IMR-90 (cell line): ENCODE data around the gene SRPK1. TPM values are rescaled to one million over a fixed set of nuclear protein-coding genes. Genes with fewer than 3 reads are reported as not detected.

Experiments
- ATAC-seq: fragments of 200-7000 bp; cut with Tn5 transposase; 2 replicates; pipeline ENCODE4 v1.9.1; 2020; ENCODE audit warnings: low read depth, mild to moderate bottlenecking, moderate library complexity
- BruUV-seq: library from RNA; stranded (reverse); fragments of 400-500 nt; replicated peaks from 2 replicates; lab custom pipeline; 2021; lab: Mats Ljungman, UMichigan
- CTCF ChIA-PET: fragments of 300-600 bp; formaldehyde crosslinking; extraction: SDS; loops from one replicate; lab custom pipeline; 2021; ENCODE audit warnings: antibody characterized with exemption; lab: Yijun Ruan, JAX
- POLR2A ChIA-PET: fragments of 300-600 bp; sonication (Branson Sonifier 250); formaldehyde crosslinking; loops from one replicate; lab custom pipeline; 2022; ENCODE audit warnings: antibody characterized with exemption; ENCODE audit not compliant: unreplicated experiment; lab: Charles Lee
- DNase-seq: peaks from one replicate; pipeline ENCODE4 v3.0.0; 2013
- H2AFZ ChIP-seq: replicated peaks from 2 replicates; pipeline ENCODE3; 2013; ENCODE audit warnings: low read length, mild to moderate bottlenecking; ENCODE audit not compliant: poor library complexity
- H2AK5ac ChIP-seq: 2 replicates; pipeline ENCODE4 v1.6.1; 2013; ENCODE audit warnings: low read depth, low read length, inconsistent platforms
- H2AK9ac ChIP-seq: replicated peaks from 2 replicates; pipeline ENCODE3; 2013; ENCODE audit warnings: mild to moderate bottlenecking, low read depth, low read length, moderate library complexity; ENCODE audit not compliant: poor library complexity
- H2BK120ac ChIP-seq: 2 replicates; pipeline ENCODE4 v1.6.1; 2013; ENCODE audit warnings: low read depth, low read length, inconsistent platforms
- H2BK15ac ChIP-seq: 3 replicates; pipeline ENCODE4 v1.6.1; 2013; ENCODE audit warnings: low read depth, low read length, inconsistent platforms
- H2BK20ac ChIP-seq: 2 replicates; pipeline ENCODE4 v1.6.1; 2013; ENCODE audit warnings: low read depth, mild to moderate bottlenecking, inconsistent platforms, low read length, moderate library complexity
- H2BK5ac ChIP-seq: 2 replicates; pipeline ENCODE4 v1.6.1; 2013; ENCODE audit warnings: mild to moderate bottlenecking, low read depth, low read length, inconsistent platforms; ENCODE audit not compliant: poor library complexity, severe bottlenecking
- H3K14ac ChIP-seq: replicated peaks from 2 replicates; pipeline ENCODE4 v1.6.1; 2013; ENCODE audit warnings: low read depth, low read length, inconsistent platforms
- H3K18ac ChIP-seq: 2 replicates; pipeline ENCODE4 v1.6.1; 2013; ENCODE audit warnings: low read depth, low read length, control low read depth
- H3K23ac ChIP-seq: 2 replicates; pipeline ENCODE4 v1.6.1; 2013; ENCODE audit warnings: low read depth, low read length, inconsistent platforms
- H3K27ac ChIP-seq: 2 replicates; pipeline ENCODE4 v1.5.1; 2013; ENCODE audit warnings: mild to moderate bottlenecking, control low read depth, low read length; ENCODE audit not compliant: insufficient read depth
- H3K27me3 ChIP-seq: 2 replicates; pipeline ENCODE4 v1.6.1; 2013; ENCODE audit warnings: low read length; ENCODE audit not compliant: control insufficient read depth, insufficient read depth
- H3K36me3 ChIP-seq: 2 replicates; pipeline ENCODE4 v1.6.1; 2013; ENCODE audit warnings: low read length, mixed read lengths; ENCODE audit not compliant: control insufficient read depth, insufficient read depth
- H3K4ac ChIP-seq: 2 replicates; pipeline ENCODE4 v1.6.1; 2013; ENCODE audit warnings: low read depth, low read length, inconsistent platforms
- H3K4me1 ChIP-seq: 2 replicates; pipeline ENCODE4 v1.6.1; 2013; ENCODE audit warnings: low read length, mixed read lengths; ENCODE audit not compliant: control insufficient read depth, insufficient read depth
- H3K4me2 ChIP-seq: 2 replicates; pipeline ENCODE4 v1.6.1; 2013; ENCODE audit warnings: low read depth, mild to moderate bottlenecking, control low read depth, low read length, moderate library complexity
- H3K4me3 ChIP-seq: 2 replicates; pipeline ENCODE4 v1.5.1; 2013; ENCODE audit warnings: low read depth, mild to moderate bottlenecking, control low read depth, low read length, moderate library complexity; ENCODE audit not compliant: insufficient read depth
- H3K56ac ChIP-seq: 2 replicates; pipeline ENCODE4 v1.6.1; 2013; ENCODE audit warnings: low read length, inconsistent platforms; ENCODE audit not compliant: insufficient read depth; ENCODE audit errors: extremely low read depth
- H3K79me1 ChIP-seq, 2 experiments: 2 replicates each; pipeline ENCODE4 v1.6.1; 2013; ENCODE audit warnings: low read length in 2 of 2, inconsistent platforms in 1 of 2, low read depth in 1 of 2
- H3K9ac ChIP-seq: 2 replicates; pipeline ENCODE4 v1.6.1; 2013; ENCODE audit warnings: low read depth, low read length, control low read depth
- H3K9me1 ChIP-seq: 2 replicates; pipeline ENCODE4 v1.6.1; 2013; ENCODE audit warnings: low read length, inconsistent platforms; ENCODE audit not compliant: insufficient read depth
- H3K9me3 ChIP-seq: 2 replicates; pipeline ENCODE4 v1.6.1; 2013; ENCODE audit warnings: low read length; ENCODE audit not compliant: control insufficient read depth, insufficient read depth
- H4K20me1 ChIP-seq: 2 replicates; pipeline ENCODE4 v1.6.1; 2013; ENCODE audit warnings: low read length, inconsistent platforms; ENCODE audit not compliant: insufficient read depth
- H4K5ac ChIP-seq: 2 replicates; pipeline ENCODE4 v1.6.1; 2013; ENCODE audit warnings: mild to moderate bottlenecking, low read depth, low read length, control low read depth
- H4K8ac ChIP-seq, 2 experiments: 2 replicates each; pipeline ENCODE4 v1.6.1; 2013; ENCODE audit warnings: low read depth in 2 of 2, low read length in 2 of 2, control low read depth in 1 of 2, inconsistent platforms in 1 of 2
- H4K91ac ChIP-seq: 2 replicates; pipeline ENCODE4 v1.6.1; 2013; ENCODE audit warnings: low read depth, low read length, inconsistent platforms; ENCODE audit not compliant: insufficient read depth
- RFX5 ChIP-seq: IDR thresholded peaks from 2 replicates; pipeline ENCODE4 v1.8.0; 2012; ENCODE audit warnings: low read depth, mild to moderate bottlenecking, low read length, moderate library complexity
- WGBS, 2 experiments: methylation state at CpG; one replicate each; pipeline versions ENCODE4 v1.1.5 to v1.1.7; 2013; ENCODE audit warnings: missing lambda C conversion rate in 2 of 2; ENCODE audit not compliant: insufficient read length in 1 of 2; ENCODE audit errors: extremely low coverage in 2 of 2; 5-methylcytosine and 5-hydroxymethylcytosine counted together
- dilution Hi-C: fragments of 300-500 bp; cut with HindIII; formaldehyde crosslinking; loops from one replicate; pipeline ENCODE4 v1.14.3; 2018; ENCODE audit warnings: low sequenced_read_pairs; ENCODE audit not compliant: unreplicated experiment
- in situ Hi-C: fragments of 300-500 bp; cut with MboI; formaldehyde crosslinking; loops from 3 replicates; pipeline ENCODE4 v1.14.3; 2019; ENCODE audit warnings: low sequenced_read_pairs, inconsistent platforms, mixed read lengths
- intact Hi-C: fragments of 100-400 bp; cut with micrococcal nuclease; formaldehyde crosslinking; loops from 2 replicates; pipeline ENCODE4 v1.10.0; 2022
- polyA plus RNA-seq, 3 experiments: library from polyadenylated mRNA; depleted of rRNA; stranded (reverse); fragments of >200 nt; gene quantifications; 2 replicates each; pipeline ENCODE4 v1.2.3, GENCODE V29; 2012; ENCODE audit warnings: low replicate concordance in 1 of 3
- total RNA-seq: library from RNA; depleted of rRNA; stranded (reverse); fragments of >200 nt; gene quantifications from 2 replicates; pipeline ENCODE4 v1.2.3, GENCODE V29; 2012
- TF ChIP-seq, protein P1 (sequence below): fragments of 150-350 bp; IDR thresholded peaks from 2 replicates; pipeline ENCODE4 v1.6.1; 2017; ENCODE audit warnings: mild to moderate bottlenecking, antibody characterized with exemption, low read length, low read depth

SRPK1 gene
- total and polyA plus RNA-seq, 2 of the 4 experiments (the other 2 are of a cell fraction): 22.5 to 44.6 TPM

DNA sequence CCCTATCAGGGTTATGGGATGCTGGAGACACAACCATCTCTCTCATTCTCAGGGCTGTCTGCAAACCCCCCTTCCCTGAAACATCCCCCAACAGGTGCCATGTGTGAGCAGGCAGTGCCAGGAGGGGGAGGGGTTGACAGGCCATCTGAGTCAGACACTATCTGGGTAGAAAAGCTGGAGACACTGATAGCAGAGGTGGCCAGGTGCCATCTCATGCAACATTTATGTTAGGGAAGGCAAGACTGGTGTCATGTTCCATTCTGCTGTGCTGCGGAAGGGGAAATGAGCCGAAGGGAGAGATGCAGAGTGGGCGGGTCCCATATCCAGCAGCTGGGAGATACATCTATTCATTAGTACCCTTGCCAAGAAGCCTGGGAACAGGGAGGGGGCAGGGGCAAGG lies 112.2 kb downstream of the SRPK1 start:
- no peak overlapping the region for H3K27ac ChIP-seq
- no peak overlapping the region for H3K4me3 ChIP-seq
- TF ChIP-seq, protein P1, sequence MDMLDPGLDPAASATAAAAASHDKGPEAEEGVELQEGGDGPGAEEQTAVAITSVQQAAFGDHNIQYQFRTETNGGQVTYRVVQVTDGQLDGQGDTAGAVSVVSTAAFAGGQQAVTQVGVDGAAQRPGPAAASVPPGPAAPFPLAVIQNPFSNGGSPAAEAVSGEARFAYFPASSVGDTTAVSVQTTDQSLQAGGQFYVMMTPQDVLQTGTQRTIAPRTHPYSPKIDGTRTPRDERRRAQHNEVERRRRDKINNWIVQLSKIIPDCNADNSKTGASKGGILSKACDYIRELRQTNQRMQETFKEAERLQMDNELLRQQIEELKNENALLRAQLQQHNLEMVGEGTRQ: no peak
- TF ChIP-seq RFX5: no peak
- POLR2A ChIA-PET: interaction anchor here (0.5 kb wide), 1 partner anchor 388 kb away, joined by 4 read pairs; no protein-coding TSS in a partner anchor
- no TSS peak for BruUV-seq
- CTCF ChIA-PET: no interaction called here
- no peaks in the 10 kb centered on the region for H3K9me1 ChIP-seq
- peaks cover 1% of the 10 kb centered on the region; the same call in 1 of the 2 replicates for H3K27me3 ChIP-seq
- ATAC-seq (no peak), DNase-seq (no peak)
- no peaks in the 10 kb centered on the region for H3K4me1 ChIP-seq
- H3K4me2 ChIP-seq: no peak overlapping the region
- H2BK120ac ChIP-seq: no peak overlapping the region
- no peak overlapping the region for H3K9ac ChIP-seq
- H3K56ac ChIP-seq: no peak overlapping the region
- no peak overlapping the region for H2AK9ac ChIP-seq
- H2BK15ac ChIP-seq: no peak overlapping the region
- H2BK20ac ChIP-seq: no peak overlapping the region
- no peak overlapping the region for H2BK5ac ChIP-seq
- in situ Hi-C loops (no loop called here), intact Hi-C loops (no loop called here), dilution Hi-C loops (no loop called here)
- H4K8ac ChIP-seq: no peak overlapping the region
- no peak overlapping the region for H2AFZ ChIP-seq
- no peak overlapping the region for H3K14ac ChIP-seq
- H3K9me3 ChIP-seq: no peaks in the 10 kb centered on the region
- H3K23ac ChIP-seq: no peak overlapping the region
- no peak overlapping the region for H3K18ac ChIP-seq
- no peak overlapping the region for H4K5ac ChIP-seq
- H3K4ac ChIP-seq: no peak overlapping the region
- no peaks in the 10 kb centered on the region for H3K36me3 ChIP-seq
- H4K91ac ChIP-seq: no peak overlapping the region
- no CpG with 5 or more reads among the region's 3 CpGs for WGBS, 2 experiments
- H3K79me1 ChIP-seq: no peaks in the 10 kb centered on the region
- H4K20me1 ChIP-seq: no peaks in the 10 kb centered on the region
- H2AK5ac ChIP-seq: no peak overlapping the region
